Adrenal gland (tissue), 5 donors: ENCODE results near the gene IL3RA.

Experiments
- POLR2A ChIP-seq, 2 donors: fragments of 450-650 bp; IDR thresholded peaks; one replicate each; pipeline ENCODE4 v1.6.1; 2017; ENCODE audit warnings: antibody characterized with exemption in 2 of 2, mild to moderate bottlenecking in 2 of 2, moderate library complexity in 1 of 2
- TF ChIP-seq, protein P1 (sequence below), 6 experiments: fragments of 450-650 bp in 4 of 6; fragments of 200-600 bp in 2 of 6; sonication (generic) in 1 of 6; IDR thresholded peaks; 1 replicate in 5 of 6; 2 replicates in 1 of 6; pipeline versions ENCODE4 v1.5.1 to v1.8.0; 2016 to 2021; ENCODE audit warnings: antibody characterized with exemption in 6 of 6, mild to moderate bottlenecking in 2 of 6, moderate library complexity in 1 of 6
- donor health status: DM: no; HTN: no; CAD: no.

GRCh38 chrX:1380672-1381233, 44.2 kb downstream of the IL3RA start:
- TF ChIP-seq POLR2A (IDR thresholded peaks at IDR 0.05), result no peak
- TF ChIP-seq, protein P1, sequence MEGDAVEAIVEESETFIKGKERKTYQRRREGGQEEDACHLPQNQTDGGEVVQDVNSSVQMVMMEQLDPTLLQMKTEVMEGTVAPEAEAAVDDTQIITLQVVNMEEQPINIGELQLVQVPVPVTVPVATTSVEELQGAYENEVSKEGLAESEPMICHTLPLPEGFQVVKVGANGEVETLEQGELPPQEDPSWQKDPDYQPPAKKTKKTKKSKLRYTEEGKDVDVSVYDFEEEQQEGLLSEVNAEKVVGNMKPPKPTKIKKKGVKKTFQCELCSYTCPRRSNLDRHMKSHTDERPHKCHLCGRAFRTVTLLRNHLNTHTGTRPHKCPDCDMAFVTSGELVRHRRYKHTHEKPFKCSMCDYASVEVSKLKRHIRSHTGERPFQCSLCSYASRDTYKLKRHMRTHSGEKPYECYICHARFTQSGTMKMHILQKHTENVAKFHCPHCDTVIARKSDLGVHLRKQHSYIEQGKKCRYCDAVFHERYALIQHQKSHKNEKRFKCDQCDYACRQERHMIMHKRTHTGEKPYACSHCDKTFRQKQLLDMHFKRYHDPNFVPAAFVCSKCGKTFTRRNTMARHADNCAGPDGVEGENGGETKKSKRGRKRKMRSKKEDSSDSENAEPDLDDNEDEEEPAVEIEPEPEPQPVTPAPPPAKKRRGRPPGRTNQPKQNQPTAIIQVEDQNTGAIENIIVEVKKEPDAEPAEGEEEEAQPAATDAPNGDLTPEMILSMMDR (IDR thresholded peaks at IDR 0.05), result no peak
